Thyroid gland (tissue), 4 donors: ENCODE results near the gene STAT6. TPM values are rescaled to one million over a fixed set of nuclear protein-coding genes. Genes with fewer than 3 reads are reported as not detected.

Experiments
- DNase-seq, 2 donors: peaks; one replicate each; pipeline ENCODE4 v3.0.0-alpha.2; 2019
- H3K27ac ChIP-seq, 3 donors: fragments of 200-600 bp; sonication (generic); 1 replicate in 2 of 3; 2 replicates in 1 of 3; pipeline ENCODE4 v1.5.1; 2016 to 2019; ENCODE audit warnings: mild to moderate bottlenecking in 1 of 3, moderate library complexity in 1 of 3
- H3K27me3 ChIP-seq: fragments of 200-600 bp; sonication (generic); one replicate; pipeline ENCODE4 v1.5.1; 2019
- H3K36me3 ChIP-seq, 2 donors: fragments of 200-600 bp; sonication (generic); one replicate each; pipeline ENCODE4 v1.5.1; 2016 to 2019
- H3K4me1 ChIP-seq, 2 donors: fragments of 200-600 bp; sonication (generic); one replicate each; pipeline ENCODE4 v1.5.1; 2017 to 2019
- H3K4me3 ChIP-seq, 3 donors: fragments of 200-600 bp; sonication (generic); replicated peaks in 1 of 3; 1 replicate in 2 of 3; 2 replicates in 1 of 3; pipeline ENCODE4 v1.5.1; 2016; ENCODE audit warnings: mild to moderate bottlenecking in 1 of 3
- H3K9me3 ChIP-seq: fragments of 200-600 bp; sonication (generic); one replicate; pipeline ENCODE4 v1.5.1; 2017
- POLR2A ChIP-seq, 2 donors: fragments of 450-650 bp; IDR thresholded peaks; one replicate each; pipeline ENCODE4 v1.6.1; 2017; ENCODE audit warnings: antibody characterized with exemption in 2 of 2, mild to moderate bottlenecking in 2 of 2, moderate library complexity in 1 of 2
- WGBS, 2 donors: methylation state at CpG; one replicate each; pipeline ENCODE4 v1.1.5; 2017; 5-methylcytosine and 5-hydroxymethylcytosine counted together
- intact Hi-C: fragments of 100-400 bp; cut with DNase I; formaldehyde crosslinking; loops from one replicate; pipeline ENCODE4 v1.15.1; 2023
- total RNA-seq, 4 donors: library from RNA; depleted of rRNA; stranded (reverse); fragments of >200 nt; gene quantifications; one replicate each; pipeline ENCODE4 v1.2.3, GENCODE V29; 2016
- TF ChIP-seq, protein P1 (sequence below), 6 experiments: fragments of 200-600 bp in 3 of 6; fragments of 450-650 bp in 3 of 6; sonication (generic) in 3 of 6; IDR thresholded peaks; one replicate each; pipeline ENCODE4 v1.5.1; 2016 to 2019; ENCODE audit warnings: antibody characterized with exemption in 6 of 6, mild to moderate bottlenecking in 2 of 6, inconsistent platforms in 1 of 6, moderate library complexity in 1 of 6

The STAT6 gene
- total RNA-seq, 4 donors from 2014 or later: 79.0 to 144 (median 89.8) TPM

DNA sequence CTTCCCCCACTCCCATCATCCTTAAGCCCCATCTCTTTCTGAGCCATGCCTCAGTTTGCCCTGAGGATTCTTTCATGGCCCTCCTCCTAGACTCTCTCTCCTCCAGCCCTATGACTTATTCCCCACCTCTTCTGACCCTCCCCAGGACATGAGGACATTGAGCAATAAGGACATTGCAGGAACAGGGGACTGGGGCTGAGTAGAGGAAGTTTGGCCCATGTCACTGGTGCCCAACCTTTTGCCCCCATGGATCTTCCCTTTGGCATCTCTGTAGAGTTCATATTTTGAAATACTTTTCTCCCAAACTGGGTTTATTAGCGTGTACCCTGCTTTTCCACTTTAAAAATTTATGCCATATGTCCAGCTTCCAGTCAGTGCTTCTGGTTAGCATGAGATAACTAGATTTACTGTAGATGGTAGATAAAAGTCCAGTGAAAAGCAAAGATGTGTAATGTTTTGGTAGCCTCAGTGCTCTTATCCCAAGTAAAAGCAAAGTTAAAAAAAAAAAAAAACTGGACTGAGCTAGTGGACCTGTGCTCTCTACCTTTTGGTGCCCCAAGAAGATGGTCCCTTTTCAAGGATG is 42.3 kb upstream of the STAT6 start:
- Histone ChIP-seq H3K27ac (peak overlapping the region; percentile 37 to 63 (median 46)), H3K4me1 (peaks cover 0 to 30% of the 10 kb centered on the region in 2 donors), H3K9me3 (no peaks in the 10 kb centered on the region), H3K4me3 (no peak overlapping the region), H3K36me3 (peaks cover 7 to 21% of the 10 kb centered on the region in 2 donors), H3K27me3 (no peaks in the 10 kb centered on the region)
- no peak for DNase-seq
- 81 to 87% methylated on average over 1 of the region's 1 CpG for WGBS, 2 donors
- intact Hi-C loops: no loop called here
- TF ChIP-seq, protein P1, sequence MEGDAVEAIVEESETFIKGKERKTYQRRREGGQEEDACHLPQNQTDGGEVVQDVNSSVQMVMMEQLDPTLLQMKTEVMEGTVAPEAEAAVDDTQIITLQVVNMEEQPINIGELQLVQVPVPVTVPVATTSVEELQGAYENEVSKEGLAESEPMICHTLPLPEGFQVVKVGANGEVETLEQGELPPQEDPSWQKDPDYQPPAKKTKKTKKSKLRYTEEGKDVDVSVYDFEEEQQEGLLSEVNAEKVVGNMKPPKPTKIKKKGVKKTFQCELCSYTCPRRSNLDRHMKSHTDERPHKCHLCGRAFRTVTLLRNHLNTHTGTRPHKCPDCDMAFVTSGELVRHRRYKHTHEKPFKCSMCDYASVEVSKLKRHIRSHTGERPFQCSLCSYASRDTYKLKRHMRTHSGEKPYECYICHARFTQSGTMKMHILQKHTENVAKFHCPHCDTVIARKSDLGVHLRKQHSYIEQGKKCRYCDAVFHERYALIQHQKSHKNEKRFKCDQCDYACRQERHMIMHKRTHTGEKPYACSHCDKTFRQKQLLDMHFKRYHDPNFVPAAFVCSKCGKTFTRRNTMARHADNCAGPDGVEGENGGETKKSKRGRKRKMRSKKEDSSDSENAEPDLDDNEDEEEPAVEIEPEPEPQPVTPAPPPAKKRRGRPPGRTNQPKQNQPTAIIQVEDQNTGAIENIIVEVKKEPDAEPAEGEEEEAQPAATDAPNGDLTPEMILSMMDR (IDR thresholded peaks at IDR 0.05): no peak
- no peak for TF ChIP-seq POLR2A (IDR thresholded peaks at IDR 0.05)

DNA sequence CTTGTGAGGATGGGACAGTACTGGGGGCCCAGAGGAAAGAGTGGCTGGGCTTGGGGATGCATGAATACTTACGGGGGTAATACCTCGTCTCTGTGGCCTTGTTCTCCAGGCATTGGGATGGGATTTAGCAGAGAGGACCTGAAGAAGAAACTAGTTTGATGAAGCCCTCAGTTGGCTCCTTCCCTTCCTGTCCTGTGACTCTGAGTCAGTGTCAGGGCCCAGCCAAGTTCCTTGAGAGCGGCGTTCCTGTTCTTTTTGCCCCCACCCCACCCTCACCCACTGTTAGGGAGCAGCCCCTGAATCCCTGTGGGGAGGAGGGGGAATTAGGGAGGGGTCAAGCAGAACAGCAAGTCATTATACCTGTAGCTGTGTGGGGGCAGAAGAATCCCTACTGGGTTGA is 41.5 kb upstream of the STAT6 start:
- Histone ChIP-seq H3K4me3 (no peak overlapping the region), H3K9me3 (no peaks in the 10 kb centered on the region), H3K27ac (peak overlapping the region; percentile 37 to 63 (median 58)), H3K36me3 (peaks cover 7 to 21% of the 10 kb centered on the region in 2 donors), H3K27me3 (no peaks in the 10 kb centered on the region), H3K4me1 (peaks cover 0 to 33% of the 10 kb centered on the region in 2 donors)
- intact Hi-C loops: no loop called here
- DNase-seq: no peak
- WGBS, 2 donors: 82 to 83% methylated on average over 4 of the region's 4 CpGs
- no peak for TF ChIP-seq POLR2A (IDR thresholded peaks at IDR 0.05)

DNA sequence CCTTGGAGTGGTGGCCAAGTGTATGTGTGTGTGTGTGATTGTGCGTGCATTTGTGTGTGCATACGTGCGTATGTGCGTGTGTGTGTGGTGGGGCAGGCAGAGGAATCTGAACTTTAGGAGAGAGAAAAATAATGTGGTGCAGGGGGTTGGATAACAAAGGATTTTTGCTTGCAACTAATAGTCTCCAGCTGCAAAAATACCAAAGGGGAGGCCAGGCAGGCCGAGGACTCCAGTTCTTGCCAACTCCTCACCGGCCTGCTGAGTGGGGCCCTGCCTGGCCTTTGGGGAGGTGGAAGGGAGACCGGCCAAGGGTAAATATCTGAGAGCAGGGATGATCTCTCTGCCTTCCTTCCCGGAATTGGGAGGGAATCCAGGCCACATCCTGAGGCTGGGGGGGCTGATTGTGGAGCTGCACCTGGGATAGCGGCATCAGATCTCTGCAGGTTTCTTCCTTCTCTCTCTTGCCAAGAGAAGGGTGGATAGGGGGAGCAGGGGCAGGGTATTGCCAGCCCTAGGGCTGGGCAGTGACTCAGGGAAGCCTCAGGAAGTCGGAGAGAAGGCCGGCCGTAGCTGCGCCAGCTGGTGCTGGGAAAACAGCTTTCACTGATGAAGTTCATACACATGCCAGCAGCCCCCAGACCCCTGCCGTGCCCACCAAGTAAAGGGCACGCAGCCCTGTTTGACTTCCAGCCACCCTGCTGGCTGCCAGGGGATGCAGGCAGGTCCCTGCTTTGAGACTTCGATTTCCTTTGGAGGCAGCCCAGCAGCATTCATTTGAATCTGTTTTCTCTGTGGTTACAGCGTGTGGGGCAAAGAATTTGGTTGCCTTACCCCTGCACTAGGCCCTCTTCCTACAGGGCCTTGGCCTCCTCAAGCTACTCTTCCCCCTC is 40.8 kb upstream of the STAT6 start:
- H3K4me3 ChIP-seq: no peak overlapping the region
- no peak for TF ChIP-seq POLR2A (IDR thresholded peaks at IDR 0.05)
- TF ChIP-seq, protein P1 (IDR thresholded peaks at IDR 0.05): no peak
- WGBS, 2 donors: 70 to 75% methylated on average over 16 to 17 of the region's 17 CpGs
- peak overlapping the region in 2 of 3 donors; percentile 58 to 63 for H3K27ac ChIP-seq
- intact Hi-C loops: no loop called here
- H3K9me3 ChIP-seq: no peaks in the 10 kb centered on the region
- no peaks in the 10 kb centered on the region for H3K27me3 ChIP-seq
- peaks cover 0 to 39% of the 10 kb centered on the region in 2 donors for H3K4me1 ChIP-seq
- no peak for DNase-seq
- peaks cover 7 to 21% of the 10 kb centered on the region in 2 donors for H3K36me3 ChIP-seq

DNA sequence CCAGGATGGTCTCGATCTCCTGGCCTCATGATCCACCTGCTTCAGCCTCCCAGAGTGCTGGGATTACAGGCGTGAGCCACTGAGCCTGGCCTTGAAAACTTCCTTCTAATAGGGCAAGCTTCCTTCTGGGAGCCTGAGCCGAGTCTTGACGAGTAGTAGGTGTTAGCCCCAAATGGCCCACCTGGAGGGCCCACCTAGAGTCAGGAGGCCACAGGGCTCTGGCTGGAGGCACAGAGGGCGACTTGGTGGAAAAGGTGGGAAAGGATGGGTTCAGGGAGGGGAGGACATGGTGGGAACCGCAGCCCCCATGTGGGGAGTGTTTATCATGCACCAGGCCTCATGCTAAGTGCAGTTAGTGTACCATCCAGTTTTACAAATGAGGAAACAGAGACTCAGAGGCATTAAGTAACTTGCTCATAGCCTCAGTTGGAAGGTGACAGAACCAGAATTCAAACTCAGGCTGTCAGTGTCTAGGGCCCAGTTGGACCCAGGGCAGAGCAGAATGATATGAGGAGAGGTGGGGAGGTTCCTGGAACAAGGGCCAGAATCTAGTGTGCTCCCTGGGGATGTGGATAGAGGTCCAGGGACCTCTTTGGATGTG is 39.3 kb upstream of the STAT6 start:
- TF ChIP-seq POLR2A (IDR thresholded peaks at IDR 0.05): no peak
- TF ChIP-seq, protein P1 (IDR thresholded peaks at IDR 0.05): no peak
- no peak overlapping the region for H3K4me3 ChIP-seq
- DNase-seq: no peak
- WGBS, 2 donors: 90 to 91% methylated on average over 6 of the region's 6 CpGs
- peaks cover 0 to 46% of the 10 kb centered on the region in 2 donors for H3K4me1 ChIP-seq
- H3K9me3 ChIP-seq: no peaks in the 10 kb centered on the region
- no peaks in the 10 kb centered on the region for H3K27me3 ChIP-seq
- peak overlapping the region in 1 of 3 donors; percentile 45 for H3K27ac ChIP-seq
- intact Hi-C loops: no loop called here
- H3K36me3 ChIP-seq: peaks cover 1 to 13% of the 10 kb centered on the region in 2 donors

- Histone ChIP-seq H3K4me3 (no peak overlapping the region), H3K27me3 (no peaks in the 10 kb centered on the region), H3K9me3 (no peaks in the 10 kb centered on the region), H3K36me3 (peaks cover 8 to 10% of the 10 kb centered on the region in 2 donors), H3K4me1 (peaks cover 0 to 50% of the 10 kb centered on the region in 2 donors), H3K27ac (peak overlapping the region; percentile 58 to 66 (median 63))
- TF ChIP-seq, protein P1 (IDR thresholded peaks at IDR 0.05): no peak
- no peak for TF ChIP-seq POLR2A (IDR thresholded peaks at IDR 0.05)
- intact Hi-C loops: no loop called here
- DNase-seq: peak; percentile 23 to 27
- 62 to 72% methylated on average over 9 to 13 of the region's 13 CpGs for WGBS, 2 donors
Observed at GRCh38 chr12:57149245-57149900, 38.2 kb upstream of the STAT6 start.
